MM.1S (cell line): Measurements from ENCODE around the gene MFSD2A.

Experiments
- DNase-seq: peaks from one replicate; pipeline ENCODE4 v3.0.0-alpha.2; 2015
- H2AFZ ChIP-seq: fragments of 300-600 bp; sonication (generic); 2 replicates; pipeline ENCODE4 v1.6.0; 2016; ENCODE audit warnings: antibody characterized with exemption, low read length
- H3F3A ChIP-seq: fragments of 300-600 bp; sonication (generic); 2 replicates; pipeline ENCODE4 v1.6.1; 2016; ENCODE audit warnings: mild to moderate bottlenecking, antibody characterized with exemption, low read length, moderate library complexity, mixed read lengths; ENCODE audit not compliant: insufficient read depth
- H3K27ac ChIP-seq: fragments of 300-600 bp; sonication (generic); 2 replicates; pipeline ENCODE4 v1.5.1; 2016; ENCODE audit warnings: mild to moderate bottlenecking, low read length
- H3K27me3 ChIP-seq: fragments of 300-600 bp; sonication (generic); replicated peaks from 2 replicates; pipeline ENCODE4 v1.6.0; 2016; ENCODE audit warnings: low read length; ENCODE audit not compliant: insufficient read depth
- H3K36me3 ChIP-seq: fragments of 300-600 bp; sonication (generic); replicated peaks from 2 replicates; pipeline ENCODE4 v1.6.1; 2016; ENCODE audit warnings: mild to moderate bottlenecking, low read length, mixed read lengths; ENCODE audit not compliant: insufficient read depth
- H3K4me1 ChIP-seq: fragments of 300-600 bp; sonication (generic); 2 replicates; pipeline ENCODE4 v1.6.1; 2016; ENCODE audit warnings: low read length, mixed read lengths
- H3K4me2 ChIP-seq: fragments of 300-600 bp; sonication (generic); 2 replicates; pipeline ENCODE4 v1.6.0; 2016; ENCODE audit warnings: low read depth, low read length
- H3K4me3 ChIP-seq: fragments of 300-600 bp; sonication (generic); 2 replicates; pipeline ENCODE4 v1.5.1; 2016; ENCODE audit warnings: low read length, mixed read lengths
- H3K79me2 ChIP-seq: fragments of 300-600 bp; sonication (generic); 2 replicates; pipeline ENCODE4 v1.6.1; 2016; ENCODE audit warnings: mixed run types, low read length, mixed read lengths
- H3K9ac ChIP-seq: fragments of 300-600 bp; sonication (generic); 2 replicates; pipeline ENCODE4 v1.6.1; 2016; ENCODE audit warnings: low read length, mixed read lengths
- H3K9me2 ChIP-seq: fragments of 300-600 bp; sonication (generic); replicated peaks from 2 replicates; pipeline ENCODE4 v1.6.1; 2016; ENCODE audit warnings: mild to moderate bottlenecking, low read length, mixed read lengths; ENCODE audit not compliant: insufficient read depth
- H3K9me3 ChIP-seq: fragments of 300-600 bp; sonication (generic); replicated peaks from 2 replicates; pipeline ENCODE4 v1.6.1; 2016; ENCODE audit warnings: mild to moderate bottlenecking, low read length, mixed read lengths; ENCODE audit not compliant: insufficient read depth
- H4K20me1 ChIP-seq: fragments of 300-600 bp; sonication (generic); 2 replicates; pipeline ENCODE4 v1.6.1; 2016; ENCODE audit warnings: mild to moderate bottlenecking, low read length, moderate library complexity, mixed read lengths; ENCODE audit not compliant: insufficient read depth
- CTCF ChIP-seq: fragments of 300-600 bp; sonication (generic); IDR thresholded peaks from 2 replicates; pipeline ENCODE4 v1.5.1; 2016; ENCODE audit warnings: antibody characterized with exemption, low read length, mixed read lengths
- EZH2 ChIP-seq: fragments of 300-600 bp; sonication (generic); optimal IDR thresholded peaks from 2 replicates; pipeline ENCODE3; 2017; ENCODE audit warnings: low read depth, mild to moderate bottlenecking, antibody characterized with exemption, low read length, mixed read lengths
- EZH2phosphoT487 ChIP-seq: fragments of 300-600 bp; sonication (generic); IDR thresholded peaks from 2 replicates; pipeline ENCODE4 v1.6.1; 2018; ENCODE audit warnings: antibody characterized with exemption, low read length

MFSD2A gene

DNA sequence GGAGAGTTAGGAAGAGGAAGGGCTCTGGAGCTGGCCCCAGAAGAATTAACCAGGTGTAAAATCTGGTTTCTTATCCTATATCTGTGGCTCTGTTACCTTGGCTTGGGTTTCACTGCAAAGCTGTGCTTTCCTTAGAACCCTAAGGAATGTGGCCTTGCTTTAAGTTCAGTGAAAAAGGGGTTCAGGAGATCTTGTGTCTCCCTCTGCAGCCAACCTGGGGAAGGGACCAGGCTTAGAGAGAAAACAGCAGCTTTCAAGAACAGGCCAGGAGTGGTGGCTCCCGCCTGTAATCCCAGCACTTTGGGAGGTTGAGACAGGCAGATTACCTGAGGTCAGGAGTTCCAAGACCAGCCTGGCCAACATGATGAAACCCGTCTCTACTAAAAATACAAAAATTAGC, 37.1 kb upstream of the MFSD2A start:
- Histone ChIP-seq H2AFZ (no peak overlapping the region), H3K27ac (no peak overlapping the region), H3K4me3 (no peak overlapping the region), H4K20me1 (no peaks in the 10 kb centered on the region), H3K79me2 (no peaks in the 10 kb centered on the region), H3K27me3 (no peaks in the 10 kb centered on the region), H3K4me1 (no peaks in the 10 kb centered on the region), H3K9me3 (no peaks in the 10 kb centered on the region), H3K36me3 (no peaks in the 10 kb centered on the region), H3F3A (no peaks in the 10 kb centered on the region), H3K9me2 (no peaks in the 10 kb centered on the region), H3K9ac (no peak overlapping the region), H3K4me2 (no peak overlapping the region)
- TF ChIP-seq CTCF = no peak
- no peak for TF ChIP-seq EZH2phosphoT487
- TF ChIP-seq EZH2 = no peak
- DNase-seq = no peak

- H3K9me2 ChIP-seq = no peaks in the 10 kb centered on the region
- no peaks in the 10 kb centered on the region for H3K27me3 ChIP-seq
- no peaks in the 10 kb centered on the region for H3K4me1 ChIP-seq
- H2AFZ ChIP-seq = peak overlapping the region; percentile 45
- H3K79me2 ChIP-seq = no peaks in the 10 kb centered on the region
- DNase-seq = peak; percentile 79
- H4K20me1 ChIP-seq = no peaks in the 10 kb centered on the region
- H3K9me3 ChIP-seq = no peaks in the 10 kb centered on the region
- no peak overlapping the region for H3K9ac ChIP-seq
- no peak overlapping the region for H3K27ac ChIP-seq
- H3F3A ChIP-seq = no peaks in the 10 kb centered on the region
- no peak overlapping the region for H3K4me3 ChIP-seq
- no peaks in the 10 kb centered on the region for H3K36me3 ChIP-seq
- no peak overlapping the region for H3K4me2 ChIP-seq
- TF ChIP-seq CTCF (peak; percentile 72), EZH2phosphoT487 (no peak), EZH2 (no peak)
These were observed 35.4 kb upstream of the MFSD2A start for GRCh38 chr1:39919545-39919944.

- Histone ChIP-seq H3K9me3 (no peaks in the 10 kb centered on the region), H3K79me2 (no peaks in the 10 kb centered on the region), H3K4me3 (no peak overlapping the region), H3K4me1 (no peaks in the 10 kb centered on the region), H3K4me2 (no peak overlapping the region), H3K9ac (no peak overlapping the region), H3F3A (no peaks in the 10 kb centered on the region), H3K36me3 (no peaks in the 10 kb centered on the region), H3K9me2 (no peaks in the 10 kb centered on the region), H2AFZ (no peak overlapping the region), H4K20me1 (no peaks in the 10 kb centered on the region), H3K27me3 (no peaks in the 10 kb centered on the region), H3K27ac (no peak overlapping the region)
- no peak for TF ChIP-seq EZH2phosphoT487
- DNase-seq = no peak
These were observed 32.7 kb upstream of the MFSD2A start for GRCh38 chr1:39922251-39922688.

DNA sequence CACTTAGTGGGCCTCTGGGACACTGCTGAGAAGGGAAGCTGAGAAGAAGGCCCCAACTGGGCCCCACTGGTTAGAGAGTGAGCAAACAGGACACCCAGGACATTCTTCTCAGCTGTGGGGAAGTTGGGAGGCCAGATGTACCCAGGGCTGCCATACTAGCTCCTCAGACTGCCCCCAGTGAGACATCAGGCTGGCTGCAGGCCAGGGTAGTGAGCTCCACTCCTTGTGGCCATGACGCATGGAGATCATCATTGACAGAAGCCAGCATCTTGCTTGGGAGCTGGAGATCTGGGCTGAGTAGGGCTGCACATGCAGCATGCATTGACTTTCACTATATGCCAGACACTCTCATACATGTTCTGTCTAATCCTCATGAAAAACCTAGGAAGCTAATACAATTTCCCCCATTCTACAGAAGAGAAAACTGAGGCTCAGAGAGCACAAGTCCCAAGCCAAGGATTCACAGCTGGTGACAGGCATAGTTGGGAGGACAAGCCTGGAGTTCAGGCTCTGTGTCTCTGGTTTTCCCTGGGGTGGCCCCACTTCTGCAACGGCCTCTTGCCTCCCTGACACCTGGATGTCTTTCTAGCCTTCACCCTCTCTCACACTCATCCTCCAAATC, 29.1 kb upstream of the MFSD2A start:
- H3F3A ChIP-seq = no peaks in the 10 kb centered on the region
- no peaks in the 10 kb centered on the region for H3K9me3 ChIP-seq
- no peak overlapping the region for H3K9ac ChIP-seq
- H3K4me1 ChIP-seq = no peaks in the 10 kb centered on the region
- no peaks in the 10 kb centered on the region for H3K9me2 ChIP-seq
- no peaks in the 10 kb centered on the region for H3K27me3 ChIP-seq
- no peak overlapping the region for H3K4me2 ChIP-seq
- no peak overlapping the region for H3K4me3 ChIP-seq
- H2AFZ ChIP-seq = no peak overlapping the region
- no peaks in the 10 kb centered on the region for H3K79me2 ChIP-seq
- no peaks in the 10 kb centered on the region for H4K20me1 ChIP-seq
- no peak overlapping the region for H3K27ac ChIP-seq
- DNase-seq = no peak
- no peaks in the 10 kb centered on the region for H3K36me3 ChIP-seq
- TF ChIP-seq CTCF (no peak), EZH2phosphoT487 (no peak), EZH2 (no peak)
